HEK293 (cell line): ENCODE results near the gene ACTN4.

Experiments used
- CTCF ChIA-PET: fragments of 350-600 bp; formaldehyde crosslinking; extraction: SDS; loops from one replicate; lab custom pipeline; 2021; ENCODE audit warnings: antibody characterized with exemption; lab: Yijun Ruan, JAX
- POLR2A ChIA-PET: fragments of 300-600 bp; formaldehyde crosslinking; extraction: SDS; loops from one replicate; lab custom pipeline; 2020; ENCODE audit warnings: antibody characterized with exemption, inconsistent platforms; lab: Yijun Ruan, JAX
- H3K27ac ChIP-seq: fragments of 200-500 bp; sonication (Bioruptor generic); 2 replicates; pipeline ENCODE4 v1.5.1; 2014; ENCODE audit warnings: low read depth, low read length, control low read depth, inconsistent platforms; ENCODE audit errors: extremely low read depth
- H3K36me3 ChIP-seq, 2 experiments: fragments of 200-500 bp in 1 of 2; sonication (Bioruptor generic) in 1 of 2; 1 replicate in 1 of 2; 2 replicates in 1 of 2; pipeline ENCODE4 v1.5.1; 2014 to 2017; ENCODE audit warnings: inconsistent platforms in 2 of 2, low read length in 2 of 2; ENCODE audit not compliant: control insufficient read depth in 2 of 2, insufficient read depth in 1 of 2
- H3K4me1 ChIP-seq: fragments of 200-500 bp; sonication (Bioruptor generic); 2 replicates; pipeline ENCODE4 v1.5.1; 2014; ENCODE audit warnings: mild to moderate bottlenecking, low read length, inconsistent platforms; ENCODE audit not compliant: control insufficient read depth, insufficient read depth
- H3K4me3 ChIP-seq: 2 replicates; pipeline ENCODE4 v1.5.1; 2011; ENCODE audit warnings: low read depth, mild to moderate bottlenecking, control low read depth, low read length, moderate library complexity
- H3K9me3 ChIP-seq: fragments of 200-500 bp; sonication (Bioruptor generic); 2 replicates; pipeline ENCODE4 v1.5.1; 2014; ENCODE audit warnings: low read depth, low read length, inconsistent platforms; ENCODE audit not compliant: control insufficient read depth, insufficient read depth
- BCL11A ChIP-seq: fragments of 450-650 bp; formaldehyde crosslinking; IDR thresholded peaks from 2 replicates; pipeline ENCODE4 v1.5.1; 2016; ENCODE audit warnings: low read depth, missing biosample characterization, missing genetic modification characterization
- FEZF1 ChIP-seq: fragments of 450-650 bp; formaldehyde crosslinking; IDR thresholded peaks from 2 replicates; pipeline ENCODE4 v1.5.1; 2016; ENCODE audit warnings: missing biosample characterization, missing genetic modification characterization
- HOXD13 ChIP-seq: sonication (generic); formaldehyde crosslinking; IDR thresholded peaks from 2 replicates; pipeline ENCODE4 v1.8.0; 2022; ENCODE audit warnings: missing genetic modification reagents, borderline replicate concordance
- MYNN ChIP-seq: fragments of 450-650 bp; formaldehyde crosslinking; IDR thresholded peaks from 2 replicates; pipeline ENCODE4 v1.5.1; 2016; ENCODE audit warnings: missing biosample characterization, missing genetic modification characterization, borderline replicate concordance
- SP7 ChIP-seq: fragments of 450-650 bp; formaldehyde crosslinking; IDR thresholded peaks from 2 replicates; pipeline ENCODE4 v1.5.1; 2016; ENCODE audit warnings: missing biosample characterization, missing genetic modification characterization
- ZIC2 ChIP-seq: fragments of 450-650 bp; formaldehyde crosslinking; IDR thresholded peaks from 2 replicates; pipeline ENCODE4 v1.5.1; 2016; ENCODE audit warnings: missing biosample characterization, missing genetic modification characterization
- ZNF10 ChIP-seq: fragments of 450-650 bp; formaldehyde crosslinking; IDR thresholded peaks from 2 replicates; pipeline ENCODE4 v1.5.1; 2017; ENCODE audit warnings: missing biosample characterization, missing genetic modification characterization
- ZNF114 ChIP-seq: fragments of 450-650 bp; formaldehyde crosslinking; IDR thresholded peaks from 2 replicates; pipeline ENCODE4 v1.5.0; 2017; ENCODE audit warnings: missing biosample characterization, missing genetic modification characterization
- ZNF600 ChIP-seq: fragments of 450-650 bp; formaldehyde crosslinking; IDR thresholded peaks from 2 replicates; pipeline ENCODE4 v1.5.1; 2016; ENCODE audit warnings: missing biosample characterization, missing genetic modification characterization
- ZNF664 ChIP-seq: fragments of 450-650 bp; formaldehyde crosslinking; IDR thresholded peaks from 2 replicates; pipeline ENCODE4 v1.5.1; 2016; ENCODE audit warnings: missing biosample characterization, missing genetic modification characterization
- TF ChIP-seq, protein P1 (sequence below): fragments of 450-650 bp; formaldehyde crosslinking; optimal IDR thresholded peaks from 2 replicates; pipeline ENCODE3; 2016; ENCODE audit warnings: missing biosample characterization, mild to moderate bottlenecking, missing genetic modification characterization
- TF ChIP-seq, protein P2 (sequence below): fragments of 450-650 bp; formaldehyde crosslinking; IDR thresholded peaks from 2 replicates; pipeline ENCODE4 v1.5.1; 2016; ENCODE audit warnings: missing biosample characterization, missing genetic modification characterization

The ACTN4 gene

GRCh38 chr19:38706792-38707511, 59.5 kb downstream of the ACTN4 start:
- no peak for TF ChIP-seq ZNF10 (tag by site-specific recombination)
- TF ChIP-seq HOXD13 (CRISPR knock-in tag) = no peak
- peak; percentile 49 for TF ChIP-seq ZIC2 (tag by site-specific recombination)
- TF ChIP-seq FEZF1 (tag by site-specific recombination) = no peak
- TF ChIP-seq, protein P1, sequence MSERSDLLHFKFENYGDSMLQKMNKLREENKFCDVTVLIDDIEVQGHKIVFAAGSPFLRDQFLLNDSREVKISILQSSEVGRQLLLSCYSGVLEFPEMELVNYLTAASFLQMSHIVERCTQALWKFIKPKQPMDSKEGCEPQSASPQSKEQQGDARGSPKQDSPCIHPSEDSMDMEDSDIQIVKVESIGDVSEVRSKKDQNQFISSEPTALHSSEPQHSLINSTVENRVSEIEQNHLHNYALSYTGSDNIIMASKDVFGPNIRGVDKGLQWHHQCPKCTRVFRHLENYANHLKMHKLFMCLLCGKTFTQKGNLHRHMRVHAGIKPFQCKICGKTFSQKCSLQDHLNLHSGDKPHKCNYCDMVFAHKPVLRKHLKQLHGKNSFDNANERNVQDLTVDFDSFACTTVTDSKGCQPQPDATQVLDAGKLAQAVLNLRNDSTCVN (tag by site-specific recombination) = peak; percentile 8
- CTCF ChIA-PET = interaction anchor here (0.5 to 1.2 kb wide), 4 partner anchors 19 to 72 kb away, joined by 3 to 5 read pairs (median 3); no protein-coding TSS in a partner anchor
- Histone ChIP-seq H3K9me3 (no peaks in the 10 kb centered on the region), H3K4me1 (no peaks in the 10 kb centered on the region), H3K27ac (peak overlapping the region; percentile 17; the same call in 1 of the 2 replicates), H3K4me3 (no peak overlapping the region), H3K36me3 (peaks cover 82 to 98% of the 10 kb centered on the region in 2 experiments)
- POLR2A ChIA-PET = interaction anchor here (0.6 to 3.6 kb wide), 2 partner anchors 48 to 59 kb away, joined by 3 to 10 read pairs; partner anchors contain the start of gene ACTN4

DNA sequence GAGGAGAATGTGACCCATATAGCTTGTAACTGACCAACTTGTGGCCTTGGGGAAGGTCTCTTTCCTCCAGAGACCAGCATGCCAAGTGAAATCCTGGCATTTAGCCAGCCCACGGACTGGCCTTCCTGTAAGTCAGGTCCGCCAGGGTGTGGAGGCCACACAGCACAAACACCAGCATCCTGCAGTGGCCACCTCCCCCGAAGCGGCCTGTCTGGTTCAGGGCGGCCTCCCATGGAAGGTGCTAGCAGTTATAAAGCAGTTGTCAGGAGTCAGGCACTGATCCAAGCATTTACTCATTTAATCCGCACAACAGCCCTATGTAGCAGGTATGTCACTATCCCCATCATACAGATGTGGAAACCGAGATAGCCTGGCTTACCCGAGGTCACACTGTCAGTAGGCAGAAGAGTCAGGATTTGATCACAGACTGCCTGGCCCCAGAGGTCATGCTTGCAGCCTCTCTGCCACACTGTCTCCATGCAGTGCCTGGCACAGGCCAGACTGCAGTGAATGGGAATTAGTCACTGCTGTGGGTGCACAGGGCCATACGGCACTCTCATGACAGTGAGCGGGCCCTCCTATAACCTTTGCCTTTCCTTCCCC, 60.2 kb downstream of the ACTN4 start:
- Histone ChIP-seq H3K36me3 (peaks cover 83 to 98% of the 10 kb centered on the region in 2 experiments), H3K27ac (peak overlapping the region; percentile 17; the same call in 1 of the 2 replicates), H3K9me3 (no peaks in the 10 kb centered on the region), H3K4me3 (no peak overlapping the region), H3K4me1 (no peaks in the 10 kb centered on the region)
- TF ChIP-seq MYNN (tag by site-specific recombination) (no peak), BCL11A (tag by site-specific recombination) (0 out of 2 replicates have a peak, but pooled peaks have one; percentile 46), ZNF664 (tag by site-specific recombination) (peak; percentile 75)
- TF ChIP-seq, protein P1 (tag by site-specific recombination) = peak; percentile 4
- POLR2A ChIA-PET = interaction anchor here (0.6 to 1.3 kb wide), 2 partner anchors 16 to 49 kb away, joined by 3 read pairs; no protein-coding TSS in a partner anchor
- CTCF ChIA-PET = interaction anchor here (0.6 kb wide), 1 partner anchor 58 kb away, joined by 3 read pairs; no protein-coding TSS in a partner anchor

DNA sequence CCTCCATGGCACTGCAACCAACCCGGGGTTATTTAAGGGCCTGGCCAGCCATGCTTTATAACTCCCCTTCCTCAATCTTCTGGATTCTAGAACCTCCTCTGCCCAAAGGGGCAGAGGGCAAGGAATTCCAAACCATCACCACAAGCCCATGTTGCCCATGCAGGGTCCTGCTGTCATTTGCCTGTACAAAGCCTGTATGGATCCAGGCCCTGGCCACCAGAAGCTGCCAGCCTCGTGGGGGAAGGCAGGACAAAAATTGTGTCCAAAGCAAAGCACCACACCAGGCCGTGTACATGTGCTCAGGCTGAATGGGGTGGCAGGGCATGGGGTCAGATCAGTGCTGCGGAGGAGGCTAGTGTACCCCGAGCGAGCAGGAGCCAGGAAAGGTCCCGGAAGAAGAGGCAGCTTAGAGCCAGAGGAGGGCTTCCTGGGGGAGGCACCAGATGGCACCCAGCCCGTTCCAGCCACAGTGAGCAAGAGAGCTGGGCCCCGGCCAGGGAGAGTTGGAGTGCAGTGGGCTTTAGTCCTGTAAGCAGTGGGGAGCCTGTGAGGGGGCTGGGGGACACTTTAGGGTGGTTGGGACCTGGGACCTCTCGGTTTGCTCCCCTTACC, 61.1 kb downstream of the ACTN4 start:
- Histone ChIP-seq H3K4me1 (no peaks in the 10 kb centered on the region), H3K4me3 (no peak overlapping the region), H3K36me3 (peaks cover 81 to 100% of the 10 kb centered on the region in 2 experiments), H3K9me3 (no peaks in the 10 kb centered on the region), H3K27ac (no peak overlapping the region)
- ChIA-PET POLR2A (interaction anchor here (0.6 to 1.3 kb wide), 3 partner anchors 15 to 66 kb away, joined by 3 read pairs; partner anchors contain the start of gene ACTN4), CTCF (interaction anchor here (0.6 kb wide), 1 partner anchor 25 kb away, joined by 3 read pairs; no protein-coding TSS in a partner anchor)
- TF ChIP-seq, protein P2, sequence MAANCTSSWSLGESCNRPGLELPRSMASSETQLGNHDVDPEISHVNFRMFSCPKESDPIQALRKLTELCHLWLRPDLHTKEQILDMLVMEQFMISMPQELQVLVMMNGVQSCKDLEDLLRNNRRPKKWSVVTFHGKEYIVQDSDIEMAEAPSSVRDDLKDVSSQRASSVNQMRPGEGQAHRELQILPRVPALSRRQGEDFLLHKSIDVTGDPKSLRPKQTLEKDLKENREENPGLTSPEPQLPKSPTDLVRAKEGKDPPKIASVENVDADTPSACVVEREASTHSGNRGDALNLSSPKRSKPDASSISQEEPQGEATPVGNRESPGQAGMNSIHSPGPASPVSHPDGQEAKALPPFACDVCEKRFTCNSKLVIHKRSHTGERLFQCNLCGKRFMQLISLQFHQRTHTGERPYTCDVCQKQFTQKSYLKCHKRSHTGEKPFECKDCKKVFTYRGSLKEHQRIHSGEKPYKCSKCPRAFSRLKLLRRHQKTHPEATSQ (tag by site-specific recombination) = no peak
- no peak for TF ChIP-seq SP7 (tag by site-specific recombination)
- TF ChIP-seq ZNF114 (tag by site-specific recombination) = no peak
- no peak for TF ChIP-seq ZNF600
- TF ChIP-seq, all 188 proteins: peak for 0
